IMR-90 (cell line): ENCODE data around the gene LYVE1. TPM values are rescaled to one million over a fixed set of nuclear protein-coding genes. Genes with fewer than 3 reads are reported as not detected.

ENCODE experiments used
- ATAC-seq: fragments of 200-7000 bp; cut with Tn5 transposase; 2 replicates; pipeline ENCODE4 v1.9.1; 2020; ENCODE audit warnings: low read depth, mild to moderate bottlenecking, moderate library complexity
- BruUV-seq: library from RNA; stranded (reverse); fragments of 400-500 nt; replicated peaks from 2 replicates; lab custom pipeline; 2021; lab: Mats Ljungman, UMichigan
- CTCF ChIA-PET: fragments of 300-600 bp; formaldehyde crosslinking; extraction: SDS; loops from one replicate; lab custom pipeline; 2021; ENCODE audit warnings: antibody characterized with exemption; lab: Yijun Ruan, JAX
- POLR2A ChIA-PET: fragments of 300-600 bp; sonication (Branson Sonifier 250); formaldehyde crosslinking; loops from one replicate; lab custom pipeline; 2022; ENCODE audit warnings: antibody characterized with exemption; ENCODE audit not compliant: unreplicated experiment; lab: Charles Lee
- DNase-seq: peaks from one replicate; pipeline ENCODE4 v3.0.0; 2013
- H2AFZ ChIP-seq: replicated peaks from 2 replicates; pipeline ENCODE3; 2013; ENCODE audit warnings: low read length, mild to moderate bottlenecking; ENCODE audit not compliant: poor library complexity
- H2AK5ac ChIP-seq: 2 replicates; pipeline ENCODE4 v1.6.1; 2013; ENCODE audit warnings: low read depth, low read length, inconsistent platforms
- H2AK9ac ChIP-seq: replicated peaks from 2 replicates; pipeline ENCODE3; 2013; ENCODE audit warnings: mild to moderate bottlenecking, low read depth, low read length, moderate library complexity; ENCODE audit not compliant: poor library complexity
- H2BK120ac ChIP-seq: 2 replicates; pipeline ENCODE4 v1.6.1; 2013; ENCODE audit warnings: low read depth, low read length, inconsistent platforms
- H2BK15ac ChIP-seq: 3 replicates; pipeline ENCODE4 v1.6.1; 2013; ENCODE audit warnings: low read depth, low read length, inconsistent platforms
- H2BK20ac ChIP-seq: 2 replicates; pipeline ENCODE4 v1.6.1; 2013; ENCODE audit warnings: low read depth, mild to moderate bottlenecking, inconsistent platforms, low read length, moderate library complexity
- H2BK5ac ChIP-seq: 2 replicates; pipeline ENCODE4 v1.6.1; 2013; ENCODE audit warnings: mild to moderate bottlenecking, low read depth, low read length, inconsistent platforms; ENCODE audit not compliant: poor library complexity, severe bottlenecking
- H3K14ac ChIP-seq: replicated peaks from 2 replicates; pipeline ENCODE4 v1.6.1; 2013; ENCODE audit warnings: low read depth, low read length, inconsistent platforms
- H3K18ac ChIP-seq: 2 replicates; pipeline ENCODE4 v1.6.1; 2013; ENCODE audit warnings: low read depth, low read length, control low read depth
- H3K23ac ChIP-seq: 2 replicates; pipeline ENCODE4 v1.6.1; 2013; ENCODE audit warnings: low read depth, low read length, inconsistent platforms
- H3K27ac ChIP-seq: 2 replicates; pipeline ENCODE4 v1.5.1; 2013; ENCODE audit warnings: mild to moderate bottlenecking, control low read depth, low read length; ENCODE audit not compliant: insufficient read depth
- H3K27me3 ChIP-seq: 2 replicates; pipeline ENCODE4 v1.6.1; 2013; ENCODE audit warnings: low read length; ENCODE audit not compliant: control insufficient read depth, insufficient read depth
- H3K36me3 ChIP-seq: 2 replicates; pipeline ENCODE4 v1.6.1; 2013; ENCODE audit warnings: low read length, mixed read lengths; ENCODE audit not compliant: control insufficient read depth, insufficient read depth
- H3K4ac ChIP-seq: 2 replicates; pipeline ENCODE4 v1.6.1; 2013; ENCODE audit warnings: low read depth, low read length, inconsistent platforms
- H3K4me1 ChIP-seq: 2 replicates; pipeline ENCODE4 v1.6.1; 2013; ENCODE audit warnings: low read length, mixed read lengths; ENCODE audit not compliant: control insufficient read depth, insufficient read depth
- H3K4me2 ChIP-seq: 2 replicates; pipeline ENCODE4 v1.6.1; 2013; ENCODE audit warnings: low read depth, mild to moderate bottlenecking, control low read depth, low read length, moderate library complexity
- H3K4me3 ChIP-seq: 2 replicates; pipeline ENCODE4 v1.5.1; 2013; ENCODE audit warnings: low read depth, mild to moderate bottlenecking, control low read depth, low read length, moderate library complexity; ENCODE audit not compliant: insufficient read depth
- H3K56ac ChIP-seq: 2 replicates; pipeline ENCODE4 v1.6.1; 2013; ENCODE audit warnings: low read length, inconsistent platforms; ENCODE audit not compliant: insufficient read depth; ENCODE audit errors: extremely low read depth
- H3K79me1 ChIP-seq, 2 experiments: 2 replicates each; pipeline ENCODE4 v1.6.1; 2013; ENCODE audit warnings: low read length in 2 of 2, inconsistent platforms in 1 of 2, low read depth in 1 of 2
- H3K9ac ChIP-seq: 2 replicates; pipeline ENCODE4 v1.6.1; 2013; ENCODE audit warnings: low read depth, low read length, control low read depth
- H3K9me1 ChIP-seq: 2 replicates; pipeline ENCODE4 v1.6.1; 2013; ENCODE audit warnings: low read length, inconsistent platforms; ENCODE audit not compliant: insufficient read depth
- H3K9me3 ChIP-seq: 2 replicates; pipeline ENCODE4 v1.6.1; 2013; ENCODE audit warnings: low read length; ENCODE audit not compliant: control insufficient read depth, insufficient read depth
- H4K20me1 ChIP-seq: 2 replicates; pipeline ENCODE4 v1.6.1; 2013; ENCODE audit warnings: low read length, inconsistent platforms; ENCODE audit not compliant: insufficient read depth
- H4K5ac ChIP-seq: 2 replicates; pipeline ENCODE4 v1.6.1; 2013; ENCODE audit warnings: mild to moderate bottlenecking, low read depth, low read length, control low read depth
- H4K8ac ChIP-seq, 2 experiments: 2 replicates each; pipeline ENCODE4 v1.6.1; 2013; ENCODE audit warnings: low read depth in 2 of 2, low read length in 2 of 2, control low read depth in 1 of 2, inconsistent platforms in 1 of 2
- H4K91ac ChIP-seq: 2 replicates; pipeline ENCODE4 v1.6.1; 2013; ENCODE audit warnings: low read depth, low read length, inconsistent platforms; ENCODE audit not compliant: insufficient read depth
- BHLHE40 ChIP-seq: fragments of 150-350 bp; IDR thresholded peaks from 2 replicates; pipeline ENCODE4 v1.6.1; 2016; ENCODE audit warnings: mild to moderate bottlenecking, low read depth, low read length
- CEBPB ChIP-seq: IDR thresholded peaks from 2 replicates; pipeline ENCODE4 v1.6.1; 2012; ENCODE audit warnings: low read depth, low read length, improper control_type of control experiment
- CHD1 ChIP-seq: IDR thresholded peaks from 2 replicates; pipeline ENCODE4 v1.6.1; 2012; ENCODE audit warnings: low read depth, low read length, improper control_type of control experiment
- FOS ChIP-seq: fragments of 150-350 bp; IDR thresholded peaks from 2 replicates; pipeline ENCODE4 v1.6.1; 2016; ENCODE audit warnings: low read depth, low read length
- MAFK ChIP-seq: IDR thresholded peaks from 2 replicates; pipeline ENCODE4 v1.6.1; 2012; ENCODE audit warnings: low read depth, low read length, improper control_type of control experiment
- MAZ ChIP-seq: IDR thresholded peaks from 2 replicates; pipeline ENCODE4 v1.6.1; 2012; ENCODE audit warnings: low read depth, mild to moderate bottlenecking, low read length, improper control_type of control experiment, moderate library complexity, borderline replicate concordance
- MXI1 ChIP-seq: IDR thresholded peaks from 2 replicates; pipeline ENCODE4 v1.6.1; 2012; ENCODE audit warnings: low read depth, mild to moderate bottlenecking, low read length, moderate library complexity, borderline replicate concordance
- NFE2L2 ChIP-seq: fragments of 150-350 bp; IDR thresholded peaks from 2 replicates; pipeline ENCODE4 v1.6.1; 2016; ENCODE audit warnings: low read depth, mild to moderate bottlenecking, low read length
- POLR2A ChIP-seq: IDR thresholded peaks from 2 replicates; pipeline ENCODE4 v1.6.1; 2012; ENCODE audit warnings: mild to moderate bottlenecking, low read depth, low read length
- RAD21 ChIP-seq: IDR thresholded peaks from 2 replicates; pipeline ENCODE4 v1.6.1; 2012; ENCODE audit warnings: low read length, improper control_type of control experiment
- RCOR1 ChIP-seq: IDR thresholded peaks from 2 replicates; pipeline ENCODE4 v1.6.1; 2012; ENCODE audit warnings: mild to moderate bottlenecking, low read length, improper control_type of control experiment; ENCODE audit not compliant: insufficient replicate concordance
- RFX5 ChIP-seq: IDR thresholded peaks from 2 replicates; pipeline ENCODE4 v1.8.0; 2012; ENCODE audit warnings: low read depth, mild to moderate bottlenecking, low read length, moderate library complexity
- SMC3 ChIP-seq: fragments of 150-350 bp; IDR thresholded peaks from 2 replicates; pipeline ENCODE4 v1.6.1; 2016; ENCODE audit warnings: low read depth, mild to moderate bottlenecking, antibody characterized with exemption, low read length, moderate library complexity
- WGBS, 2 experiments: methylation state at CpG; one replicate each; pipeline versions ENCODE4 v1.1.5 to v1.1.7; 2013; ENCODE audit warnings: missing lambda C conversion rate in 2 of 2; ENCODE audit not compliant: insufficient read length in 1 of 2; ENCODE audit errors: extremely low coverage in 2 of 2; 5-methylcytosine and 5-hydroxymethylcytosine counted together
- dilution Hi-C: fragments of 300-500 bp; cut with HindIII; formaldehyde crosslinking; loops from one replicate; pipeline ENCODE4 v1.14.3; 2018; ENCODE audit warnings: low sequenced_read_pairs; ENCODE audit not compliant: unreplicated experiment
- in situ Hi-C: fragments of 300-500 bp; cut with MboI; formaldehyde crosslinking; loops from 3 replicates; pipeline ENCODE4 v1.14.3; 2019; ENCODE audit warnings: low sequenced_read_pairs, inconsistent platforms, mixed read lengths
- intact Hi-C: fragments of 100-400 bp; cut with micrococcal nuclease; formaldehyde crosslinking; loops from 2 replicates; pipeline ENCODE4 v1.10.0; 2022
- polyA plus RNA-seq, 3 experiments: library from polyadenylated mRNA; depleted of rRNA; stranded (reverse); fragments of >200 nt; gene quantifications; 2 replicates each; pipeline ENCODE4 v1.2.3, GENCODE V29; 2012; ENCODE audit warnings: low replicate concordance in 1 of 3
- total RNA-seq: library from RNA; depleted of rRNA; stranded (reverse); fragments of >200 nt; gene quantifications from 2 replicates; pipeline ENCODE4 v1.2.3, GENCODE V29; 2012
- TF ChIP-seq, protein P1 (sequence below): fragments of 150-350 bp; IDR thresholded peaks from 2 replicates; pipeline ENCODE4 v1.6.1; 2016; ENCODE audit warnings: low read depth, mild to moderate bottlenecking, low read length, moderate library complexity, borderline replicate concordance
- TF ChIP-seq, protein P2 (sequence below): fragments of 150-350 bp; IDR thresholded peaks from 2 replicates; pipeline ENCODE4 v1.6.1; 2017; ENCODE audit warnings: mild to moderate bottlenecking, antibody characterized with exemption, low read length, low read depth
- TF ChIP-seq, protein P3 (sequence below): conservative IDR thresholded peaks from 2 replicates; pipeline ENCODE4 v1.5.1; 2012; ENCODE audit warnings: mild to moderate bottlenecking, low read depth, low read length, improper control_type of control experiment

Gene LYVE1
- total and polyA plus RNA-seq, 2 of the 4 experiments (the other 2 are of a cell fraction), result not detected

DNA sequence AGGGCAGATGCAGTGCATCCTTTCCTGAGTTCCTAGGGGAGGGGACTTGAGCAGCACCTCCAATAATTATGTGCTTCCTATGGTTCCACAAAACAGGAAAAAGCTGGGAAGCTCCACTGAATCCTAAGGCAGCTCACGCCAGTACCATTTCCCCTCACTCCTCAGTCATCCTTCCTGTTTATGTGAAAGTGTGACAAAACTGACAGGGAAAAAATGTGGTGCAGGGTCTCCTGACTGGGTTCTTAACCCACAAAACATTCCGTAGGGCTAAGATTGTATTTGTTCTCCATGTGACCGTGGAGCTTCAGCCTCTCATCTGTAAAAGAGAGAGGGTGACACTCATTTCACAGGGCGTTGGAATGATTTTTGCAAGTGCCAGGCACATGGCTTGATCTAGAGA, 12.2 kb upstream of the LYVE1 start:
- Histone ChIP-seq H4K20me1 (no peaks in the 10 kb centered on the region; the same call in 1 of the 2 replicates), H3K27me3 (no peaks in the 10 kb centered on the region), H3K79me1 (peaks cover 0 to 16% of the 10 kb centered on the region in 2 experiments; a peak in 2 of 4 replicates), H3K36me3 (peaks cover 49% of the 10 kb centered on the region), H3K27ac (no peak overlapping the region), H2AK5ac (peak overlapping the region; percentile 60), H3K14ac (peak overlapping the region; percentile 29), H2AFZ (no peak overlapping the region), H3K23ac (peak overlapping the region; percentile 52; the same call in 1 of the 2 replicates), H2BK120ac (peak overlapping the region; percentile 53), H2BK5ac (no peak overlapping the region), H3K9ac (no peak overlapping the region), H2BK15ac (peak overlapping the region; percentile 68; the same call in 1 of the 3 replicates), H3K4me3 (no peak overlapping the region), H3K4me1 (peaks cover 26% of the 10 kb centered on the region), H4K8ac (peak overlapping the region in 1 of 2 experiments; percentile 66; a peak in 1 of 4 replicates), H3K9me3 (no peaks in the 10 kb centered on the region), H3K4me2 (no peak overlapping the region), H3K4ac (peak overlapping the region; percentile 69), H2BK20ac (peak overlapping the region; percentile 69; the same call in 1 of the 2 replicates), H4K5ac (no peak overlapping the region; the same call in 1 of the 2 replicates), H2AK9ac (no peak overlapping the region), H4K91ac (peak overlapping the region; percentile 75; the same call in 1 of the 2 replicates), H3K18ac (peak overlapping the region; percentile 18; the same call in 1 of the 2 replicates), H3K9me1 (peaks cover 41% of the 10 kb centered on the region), H3K56ac (no peak overlapping the region)
- ATAC-seq (no peak), DNase-seq (peak; percentile 43)
- ChIA-PET CTCF (interaction anchor here (0.6 to 1.4 kb wide), 3 partner anchors 12 to 64 kb away, joined by 3 read pairs; partner anchors contain the start of genes LYVE1 and RNF141), POLR2A (no interaction called here)
- intact Hi-C loops, result no loop called here
- dilution Hi-C loops, result no loop called here
- in situ Hi-C loops, result no loop called here
- 80% methylated on average over 1 of the region's 4 CpGs; no CpG with 5 or more reads in 1 of the 2 experiments for WGBS, 2 experiments
- TF ChIP-seq, protein P1, sequence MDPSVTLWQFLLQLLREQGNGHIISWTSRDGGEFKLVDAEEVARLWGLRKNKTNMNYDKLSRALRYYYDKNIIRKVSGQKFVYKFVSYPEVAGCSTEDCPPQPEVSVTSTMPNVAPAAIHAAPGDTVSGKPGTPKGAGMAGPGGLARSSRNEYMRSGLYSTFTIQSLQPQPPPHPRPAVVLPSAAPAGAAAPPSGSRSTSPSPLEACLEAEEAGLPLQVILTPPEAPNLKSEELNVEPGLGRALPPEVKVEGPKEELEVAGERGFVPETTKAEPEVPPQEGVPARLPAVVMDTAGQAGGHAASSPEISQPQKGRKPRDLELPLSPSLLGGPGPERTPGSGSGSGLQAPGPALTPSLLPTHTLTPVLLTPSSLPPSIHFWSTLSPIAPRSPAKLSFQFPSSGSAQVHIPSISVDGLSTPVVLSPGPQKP, result no peak
- TF ChIP-seq RCOR1 (no peak), NFE2L2 (no peak), MAZ (no peak), CHD1 (no peak), MXI1 (no peak), RAD21 (no peak), RFX5 (no peak), MAFK (no peak), POLR2A (no peak), FOS (no peak), CEBPB (no peak), SMC3 (no peak), BHLHE40 (no peak)
- TF ChIP-seq, protein P2, sequence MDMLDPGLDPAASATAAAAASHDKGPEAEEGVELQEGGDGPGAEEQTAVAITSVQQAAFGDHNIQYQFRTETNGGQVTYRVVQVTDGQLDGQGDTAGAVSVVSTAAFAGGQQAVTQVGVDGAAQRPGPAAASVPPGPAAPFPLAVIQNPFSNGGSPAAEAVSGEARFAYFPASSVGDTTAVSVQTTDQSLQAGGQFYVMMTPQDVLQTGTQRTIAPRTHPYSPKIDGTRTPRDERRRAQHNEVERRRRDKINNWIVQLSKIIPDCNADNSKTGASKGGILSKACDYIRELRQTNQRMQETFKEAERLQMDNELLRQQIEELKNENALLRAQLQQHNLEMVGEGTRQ, result no peak
- TF ChIP-seq, protein P3, sequence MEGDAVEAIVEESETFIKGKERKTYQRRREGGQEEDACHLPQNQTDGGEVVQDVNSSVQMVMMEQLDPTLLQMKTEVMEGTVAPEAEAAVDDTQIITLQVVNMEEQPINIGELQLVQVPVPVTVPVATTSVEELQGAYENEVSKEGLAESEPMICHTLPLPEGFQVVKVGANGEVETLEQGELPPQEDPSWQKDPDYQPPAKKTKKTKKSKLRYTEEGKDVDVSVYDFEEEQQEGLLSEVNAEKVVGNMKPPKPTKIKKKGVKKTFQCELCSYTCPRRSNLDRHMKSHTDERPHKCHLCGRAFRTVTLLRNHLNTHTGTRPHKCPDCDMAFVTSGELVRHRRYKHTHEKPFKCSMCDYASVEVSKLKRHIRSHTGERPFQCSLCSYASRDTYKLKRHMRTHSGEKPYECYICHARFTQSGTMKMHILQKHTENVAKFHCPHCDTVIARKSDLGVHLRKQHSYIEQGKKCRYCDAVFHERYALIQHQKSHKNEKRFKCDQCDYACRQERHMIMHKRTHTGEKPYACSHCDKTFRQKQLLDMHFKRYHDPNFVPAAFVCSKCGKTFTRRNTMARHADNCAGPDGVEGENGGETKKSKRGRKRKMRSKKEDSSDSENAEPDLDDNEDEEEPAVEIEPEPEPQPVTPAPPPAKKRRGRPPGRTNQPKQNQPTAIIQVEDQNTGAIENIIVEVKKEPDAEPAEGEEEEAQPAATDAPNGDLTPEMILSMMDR, result no peak
- BruUV-seq, result no TSS peak
